ENCODE results near the gene SNRPA.

DNA sequence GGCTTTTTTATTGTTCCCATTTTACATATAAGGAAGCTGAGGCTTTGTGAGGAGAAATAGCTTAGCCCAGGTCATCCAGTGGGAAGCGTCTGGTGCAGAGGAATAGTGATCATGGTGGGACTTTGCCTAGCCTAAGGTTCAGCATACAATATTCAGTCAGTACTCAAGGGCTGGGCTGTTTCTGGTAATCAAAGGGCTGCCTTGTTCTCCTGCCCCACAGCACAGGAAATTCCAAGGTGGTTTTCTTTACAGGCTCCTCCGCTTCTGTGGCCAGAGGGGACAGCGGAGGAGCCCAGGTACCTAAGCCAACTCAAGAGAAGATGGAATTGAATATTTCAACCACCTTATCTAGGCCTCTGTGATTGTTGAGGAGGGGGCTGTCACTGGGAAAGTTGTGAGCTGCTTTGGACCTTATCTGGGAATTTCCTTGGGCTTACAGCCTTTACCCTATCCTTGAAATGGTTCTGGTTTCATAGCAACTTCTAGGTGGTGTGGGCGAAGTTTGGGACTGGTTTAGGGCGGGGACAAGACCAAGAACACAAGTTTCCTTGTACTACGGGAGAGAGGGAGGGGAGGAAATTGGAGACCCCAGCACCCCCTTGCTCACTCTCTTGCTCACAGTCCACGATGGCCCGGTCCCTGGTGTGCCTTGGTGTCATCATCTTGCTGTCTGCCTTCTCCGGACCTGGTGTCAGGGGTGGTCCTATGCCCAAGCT, 24.1 kb downstream of the SNRPA start, which contains the start of gene MIA:
- TF ChIP-seq, protein P1, sequence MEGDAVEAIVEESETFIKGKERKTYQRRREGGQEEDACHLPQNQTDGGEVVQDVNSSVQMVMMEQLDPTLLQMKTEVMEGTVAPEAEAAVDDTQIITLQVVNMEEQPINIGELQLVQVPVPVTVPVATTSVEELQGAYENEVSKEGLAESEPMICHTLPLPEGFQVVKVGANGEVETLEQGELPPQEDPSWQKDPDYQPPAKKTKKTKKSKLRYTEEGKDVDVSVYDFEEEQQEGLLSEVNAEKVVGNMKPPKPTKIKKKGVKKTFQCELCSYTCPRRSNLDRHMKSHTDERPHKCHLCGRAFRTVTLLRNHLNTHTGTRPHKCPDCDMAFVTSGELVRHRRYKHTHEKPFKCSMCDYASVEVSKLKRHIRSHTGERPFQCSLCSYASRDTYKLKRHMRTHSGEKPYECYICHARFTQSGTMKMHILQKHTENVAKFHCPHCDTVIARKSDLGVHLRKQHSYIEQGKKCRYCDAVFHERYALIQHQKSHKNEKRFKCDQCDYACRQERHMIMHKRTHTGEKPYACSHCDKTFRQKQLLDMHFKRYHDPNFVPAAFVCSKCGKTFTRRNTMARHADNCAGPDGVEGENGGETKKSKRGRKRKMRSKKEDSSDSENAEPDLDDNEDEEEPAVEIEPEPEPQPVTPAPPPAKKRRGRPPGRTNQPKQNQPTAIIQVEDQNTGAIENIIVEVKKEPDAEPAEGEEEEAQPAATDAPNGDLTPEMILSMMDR (IDR thresholded peaks at IDR 0.05; ENCODE audit: borderline replicate concordance, extremely low read depth, low read length, poor library complexity, severe bottlenecking), result no peak
- TF ChIP-seq EZH2 (IDR thresholded peaks at IDR 0.05; ENCODE audit: borderline replicate concordance, low read depth, low read length, severe bottlenecking), result no peak
